HCT116 (cell line): ENCODE data around the gene FIZ1.

Experiments used
- EZH2 ChIP-seq: fragments of 200-600 bp; sonication (generic); IDR thresholded peaks from 2 replicates; pipeline ENCODE4 v1.6.1; 2017; ENCODE audit warnings: antibody characterized with exemption, mixed run types
- JUND ChIP-seq: IDR thresholded peaks from 2 replicates; pipeline ENCODE4 v1.6.1; 2012
- POLR2A ChIP-seq: IDR thresholded peaks from 2 replicates; pipeline ENCODE4 v1.7.0; 2011; ENCODE audit warnings: borderline replicate concordance; ENCODE audit not compliant: insufficient read depth, insufficient read length; ENCODE audit errors: extremely low read depth
- POLR2AphosphoS5 ChIP-seq: IDR thresholded peaks from 2 replicates; pipeline ENCODE4 v1.6.1; 2011; ENCODE audit warnings: mild to moderate bottlenecking, low read depth, low read length, moderate library complexity
- RAD21 ChIP-seq: IDR thresholded peaks from 2 replicates; pipeline ENCODE4 v1.6.1; 2012; ENCODE audit warnings: low read depth, mild to moderate bottlenecking
- SP1 ChIP-seq: IDR thresholded peaks from 2 replicates; pipeline ENCODE4 v1.6.1; 2012; ENCODE audit warnings: low read depth
- TCF7L2 ChIP-seq: IDR thresholded peaks from 2 replicates; pipeline ENCODE4 v1.7.0; 2011; ENCODE audit warnings: borderline replicate concordance, inconsistent platforms; ENCODE audit not compliant: insufficient read depth, insufficient read length; ENCODE audit errors: extremely low read depth
- ZFX ChIP-seq: fragments of 450-650 bp; IDR thresholded peaks from 2 replicates; pipeline ENCODE4 v1.6.1; 2017
- ZNF274 ChIP-seq: fragments of 200-500 bp; sonication (Bioruptor generic); IDR thresholded peaks from 2 replicates; pipeline ENCODE4 v1.6.1; 2014; ENCODE audit warnings: mild to moderate bottlenecking, low read depth, low read length, inconsistent platforms
- TF ChIP-seq, protein P1 (sequence below): IDR thresholded peaks from 2 replicates; pipeline ENCODE4 v1.6.1; 2012
- TF ChIP-seq, protein P2 (sequence below), 3 experiments: fragments of 200-600 bp in 1 of 3; sonication (generic) in 1 of 3; IDR thresholded peaks in 2 of 3; conservative IDR thresholded peaks in 1 of 3; 2 replicates each; pipeline ENCODE4 v1.5.1; 2012 to 2017; ENCODE audit warnings: low read depth in 2 of 3, low read length in 2 of 3, antibody characterized with exemption in 1 of 3, borderline replicate concordance in 1 of 3, control low read depth in 1 of 3, mild to moderate bottlenecking in 1 of 3, mixed read lengths in 1 of 3, mixed run types in 1 of 3, moderate library complexity in 1 of 3; ENCODE audit not compliant: insufficient read depth in 1 of 3

DNA sequence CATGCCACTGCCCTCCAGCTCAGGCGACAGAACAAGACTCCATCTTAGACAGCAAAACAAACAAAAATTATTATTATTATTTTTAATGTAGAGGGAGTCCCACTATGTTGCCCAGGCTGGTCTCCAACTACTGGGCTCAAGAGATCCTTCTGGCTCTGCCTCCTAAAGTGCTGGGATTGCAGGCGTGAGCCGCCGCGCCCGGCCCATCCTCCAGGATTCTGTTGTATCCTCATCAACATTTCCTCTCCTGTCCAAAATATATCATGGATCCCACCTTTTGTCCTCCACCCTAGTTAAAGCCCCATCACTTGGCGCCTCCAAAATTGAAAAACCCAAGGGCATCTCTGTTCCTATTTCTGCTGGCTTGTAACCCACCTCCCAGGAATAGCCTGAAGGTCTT lies 23.8 kb upstream of the FIZ1 start:
- no peak for TF ChIP-seq EZH2
- TF ChIP-seq, protein P1, sequence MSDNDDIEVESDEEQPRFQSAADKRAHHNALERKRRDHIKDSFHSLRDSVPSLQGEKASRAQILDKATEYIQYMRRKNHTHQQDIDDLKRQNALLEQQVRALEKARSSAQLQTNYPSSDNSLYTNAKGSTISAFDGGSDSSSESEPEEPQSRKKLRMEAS: no peak
- TF ChIP-seq POLR2A: no peak
- TF ChIP-seq, protein P2, sequence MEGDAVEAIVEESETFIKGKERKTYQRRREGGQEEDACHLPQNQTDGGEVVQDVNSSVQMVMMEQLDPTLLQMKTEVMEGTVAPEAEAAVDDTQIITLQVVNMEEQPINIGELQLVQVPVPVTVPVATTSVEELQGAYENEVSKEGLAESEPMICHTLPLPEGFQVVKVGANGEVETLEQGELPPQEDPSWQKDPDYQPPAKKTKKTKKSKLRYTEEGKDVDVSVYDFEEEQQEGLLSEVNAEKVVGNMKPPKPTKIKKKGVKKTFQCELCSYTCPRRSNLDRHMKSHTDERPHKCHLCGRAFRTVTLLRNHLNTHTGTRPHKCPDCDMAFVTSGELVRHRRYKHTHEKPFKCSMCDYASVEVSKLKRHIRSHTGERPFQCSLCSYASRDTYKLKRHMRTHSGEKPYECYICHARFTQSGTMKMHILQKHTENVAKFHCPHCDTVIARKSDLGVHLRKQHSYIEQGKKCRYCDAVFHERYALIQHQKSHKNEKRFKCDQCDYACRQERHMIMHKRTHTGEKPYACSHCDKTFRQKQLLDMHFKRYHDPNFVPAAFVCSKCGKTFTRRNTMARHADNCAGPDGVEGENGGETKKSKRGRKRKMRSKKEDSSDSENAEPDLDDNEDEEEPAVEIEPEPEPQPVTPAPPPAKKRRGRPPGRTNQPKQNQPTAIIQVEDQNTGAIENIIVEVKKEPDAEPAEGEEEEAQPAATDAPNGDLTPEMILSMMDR (IDR thresholded peaks at IDR 0.05 in 2 of 3, conservative IDR thresholded peaks at IDR 0.05 in 1 of 3; ENCODE audit: borderline replicate concordance in 1 of 3, insufficient read depth in 1 of 3, low read depth in 2 of 3, low read length in 2 of 3): no peak
- TF ChIP-seq SP1: no peak
- no peak for TF ChIP-seq ZFX
- TF ChIP-seq RAD21: no peak
- TF ChIP-seq TCF7L2: no peak
- TF ChIP-seq JUND: no peak
- no peak for TF ChIP-seq POLR2AphosphoS5
- no peak for TF ChIP-seq ZNF274
